Ureter (tissue), 1 donor: Measurements from ENCODE around the gene M1AP. TPM values are rescaled to one million over a fixed set of nuclear protein-coding genes. Genes with fewer than 3 reads are reported as not detected.
A peak's percentile ranks its signal among the peaks of the same experiment; 100 is the strongest.

ENCODE experiments used
- DNase-seq: peaks from one replicate; pipeline ENCODE4 v3.0.0-alpha.2; 2020; ENCODE audit warnings: low spot score
- total RNA-seq: library from RNA; stranded (reverse); gene quantifications from one replicate; pipeline ENCODE4 v1.2.4, GENCODE V29; 2023
- donor health status: DM: yes; HTN: yes; CAD: no.

The M1AP gene
- total RNA-seq, 1 donor from 2014 or later = 1.4 TPM

GRCh38 chr2:74548900-74549826 lies 99.0 kb downstream of the M1AP start:
- peak; percentile 67 for DNase-seq

- no peak for DNase-seq
These were observed 99.7 kb downstream of the M1AP start for GRCh38 chr2:74548285-74548899.

- no peak for DNase-seq
These were observed 102.1 kb downstream of the M1AP start for GRCh38 chr2:74546004-74546403.

- DNase-seq = no peak
These were observed 103.5 kb downstream of the M1AP start for GRCh38 chr2:74544634-74545033.

GRCh38 chr2:74542978-74543377 lies 105.2 kb downstream of the M1AP start:
- no peak for DNase-seq

GRCh38 chr2:74540291-74540690 lies 107.8 kb downstream of the M1AP start:
- DNase-seq = no peak

GRCh38 chr2:74538881-74539339 lies 109.2 kb downstream of the M1AP start:
- DNase-seq = no peak

GRCh38 chr2:74537140-74537539 lies 111.0 kb downstream of the M1AP start:
- no peak for DNase-seq

- DNase-seq = no peak
These were observed 111.8 kb downstream of the M1AP start for GRCh38 chr2:74536166-74536950.

GRCh38 chr2:74535440-74535965 lies 112.6 kb downstream of the M1AP start:
- DNase-seq = no peak

- no peak for DNase-seq
These were observed 113.7 kb downstream of the M1AP start for GRCh38 chr2:74534411-74534810.

GRCh38 chr2:74533464-74533863 lies 114.7 kb downstream of the M1AP start:
- DNase-seq = no peak

- DNase-seq = no peak
These were observed 115.9 kb downstream of the M1AP start for GRCh38 chr2:74532222-74532621.

GRCh38 chr2:74531666-74532065 lies 116.5 kb downstream of the M1AP start:
- DNase-seq = no peak

GRCh38 chr2:74530239-74531187 lies 117.6 kb downstream of the M1AP start:
- peak; percentile 60 for DNase-seq

- DNase-seq = peak; percentile 99
These were observed 118.5 kb downstream of the M1AP start, which contains the start of the genes AUP1 and HTRA2 for GRCh38 chr2:74529357-74530238. AUP1 (minus strand) TSS chr2:74529706; CDS start chr2:74529629, 77 bp downstream. HTRA2 (plus strand) TSS chr2:74529933; CDS start chr2:74530007, 74 bp downstream.

- no peak for DNase-seq
These were observed 119.4 kb downstream of the M1AP start for GRCh38 chr2:74528600-74529356.

- no peak for DNase-seq
These were observed 120.4 kb downstream of the M1AP start for GRCh38 chr2:74527741-74528140.
